Suprapubic skin (tissue), 3 donors: ENCODE results near the gene AHDC1.

Source experiments
- CTCF ChIP-seq, 2 donors: fragments of 200-600 bp in 1 of 2; fragments of 450-650 bp in 1 of 2; sonication (generic) in 1 of 2; IDR thresholded peaks; one replicate each; pipeline ENCODE4 v1.5.1; 2016 to 2019; ENCODE audit warnings: antibody characterized with exemption in 2 of 2, mild to moderate bottlenecking in 1 of 2, moderate library complexity in 1 of 2
- EP300 ChIP-seq: sonication (generic); formaldehyde crosslinking; IDR thresholded peaks from one replicate; pipeline ENCODE4 v1.6.1; 2017; ENCODE audit warnings: antibody characterized with exemption

- no peak for TF ChIP-seq EP300
- no peak for TF ChIP-seq CTCF (IDR thresholded peaks at IDR 0.05)
These were observed 14.6 kb upstream of the AHDC1 start for GRCh38 chr1:27618341-27619082.
